Stimulated activated CD4-positive, alpha-beta T cell treated with anti-CD3 and anti-CD28 coated beads, Interleukin-15, amount 100 ng/mL, for 1 hour (primary cell): Measurements from ENCODE around the gene ICAM4.
A peak's percentile ranks its signal among the peaks of the same experiment; 100 is the strongest.
"Not testable (repeated sequence)": the region's sequence is repeated elsewhere in the genome, so short reads cannot be mapped to it uniquely, and the experiment has no call there.

Experiments used
- DNase-seq, 2 donors: peaks; one replicate each; pipeline ENCODE4 v3.0.0-alpha.2; 2020; ENCODE audit warnings: low read depth in 1 of 2, low spot score in 1 of 2

ICAM4 gene

DNA sequence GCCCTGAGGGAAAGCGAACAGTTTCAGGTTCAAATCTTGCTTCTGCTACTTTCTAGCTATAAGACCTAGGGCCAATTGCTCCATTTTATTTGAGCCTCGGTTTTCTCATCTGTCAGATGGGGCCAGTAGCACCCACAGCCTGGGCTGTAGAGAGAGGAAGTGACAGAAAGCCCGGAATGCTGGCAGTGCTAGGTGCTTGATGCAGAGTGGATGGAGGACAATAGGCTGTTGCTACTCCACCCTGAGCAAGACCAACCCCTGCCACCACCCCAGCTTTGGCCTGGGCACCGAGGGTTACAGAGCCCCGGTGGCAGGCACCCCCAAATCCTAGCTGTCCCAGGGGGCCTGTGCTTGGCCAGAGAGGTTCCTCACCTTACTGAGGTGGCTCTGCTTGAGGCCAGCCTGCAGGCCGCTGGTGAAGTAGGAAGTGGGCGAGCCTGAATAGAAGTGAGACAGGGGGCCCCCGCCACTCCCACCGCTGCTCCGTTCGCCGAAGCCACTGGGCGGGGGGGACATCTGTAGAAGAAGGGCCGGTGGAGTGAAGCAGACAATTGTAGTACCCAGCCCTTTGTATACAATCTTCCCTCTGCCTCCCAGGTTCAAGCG, 31.2 kb downstream of the ICAM4 start:
- DNase-seq: no peak

DNA sequence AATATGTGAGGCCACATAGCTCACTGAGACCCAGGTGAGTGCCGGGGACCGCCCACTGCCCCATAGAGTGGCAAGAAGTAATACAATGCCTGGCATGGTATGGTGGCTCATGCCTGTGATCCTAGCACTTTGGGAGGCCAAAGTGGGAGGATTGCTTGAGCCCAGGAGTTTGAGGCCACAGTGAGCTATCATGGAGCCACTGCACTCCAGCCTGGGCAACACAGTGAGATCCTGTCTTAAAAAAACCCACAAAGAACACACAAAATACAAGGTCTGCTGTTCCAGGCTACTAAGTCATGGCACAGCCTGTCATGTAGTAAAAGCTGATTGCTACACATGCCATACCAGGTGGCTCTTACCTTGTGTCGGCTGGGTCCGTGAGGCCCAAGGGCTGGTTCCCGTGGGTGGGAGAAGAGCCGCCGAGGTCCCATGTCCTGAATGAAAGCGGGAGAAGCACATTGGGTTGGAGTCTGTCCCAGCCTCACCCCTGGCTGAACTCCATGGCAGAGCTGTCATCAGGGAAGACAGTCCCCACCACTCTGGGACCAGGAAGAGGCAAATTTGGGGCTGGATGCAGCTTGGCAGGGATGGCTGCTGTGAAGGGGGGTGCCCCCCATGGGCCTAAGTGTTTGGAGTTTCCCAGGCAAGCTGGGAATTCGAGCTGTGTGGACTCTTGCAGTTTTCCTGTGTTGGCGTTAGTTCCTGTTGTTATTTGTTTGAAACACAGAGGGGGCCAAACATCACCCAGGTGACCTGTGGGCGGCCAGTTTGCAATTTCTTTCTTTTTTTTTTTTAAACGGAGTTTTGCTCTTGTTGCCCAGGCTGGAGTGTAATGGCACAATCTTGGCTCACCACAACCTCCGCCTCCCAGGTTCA, 32.3 kb downstream of the ICAM4 start:
- no peak for DNase-seq

DNA sequence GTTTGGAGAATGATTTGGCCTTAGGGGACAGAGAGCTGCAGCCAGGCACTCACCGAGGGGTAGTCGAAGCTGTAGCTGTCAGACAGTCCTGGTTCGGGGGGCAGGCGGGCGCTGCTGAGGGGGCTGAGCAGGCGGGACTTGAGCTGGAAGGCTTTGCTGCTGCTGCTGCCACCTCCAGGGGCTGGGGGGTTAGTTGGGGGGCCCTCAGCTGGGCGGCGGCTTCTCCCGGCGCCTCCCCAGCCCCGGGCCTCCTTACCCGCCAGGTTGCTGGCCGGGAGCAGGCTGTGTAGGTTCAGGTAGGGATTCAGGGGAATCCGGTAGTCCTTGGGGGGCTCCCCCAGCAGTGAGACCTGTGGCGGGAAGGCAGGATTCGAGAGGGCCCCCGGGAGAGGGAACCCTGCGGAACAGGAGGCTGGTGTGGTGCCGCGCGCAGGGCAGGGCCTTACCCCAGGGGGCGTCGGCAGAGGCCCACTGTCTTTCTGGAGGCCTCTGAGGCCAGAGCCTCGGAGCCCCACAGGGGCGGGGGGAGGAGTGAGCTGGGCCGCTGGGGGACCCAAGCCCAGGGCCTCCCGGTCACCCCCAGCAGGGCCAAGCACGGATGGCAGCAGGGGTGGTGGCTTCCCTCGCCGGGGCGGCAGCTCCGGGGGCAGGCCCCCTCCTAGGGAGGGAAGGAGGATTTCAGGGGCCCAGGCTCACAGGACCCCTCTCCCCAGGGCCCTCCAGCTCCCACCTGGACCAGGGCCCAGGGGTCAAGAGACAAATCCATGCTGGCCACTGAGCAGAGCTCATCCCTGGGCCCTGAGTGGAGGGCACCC, 34.1 kb downstream of the ICAM4 start:
- DNase-seq: no peak

DNA sequence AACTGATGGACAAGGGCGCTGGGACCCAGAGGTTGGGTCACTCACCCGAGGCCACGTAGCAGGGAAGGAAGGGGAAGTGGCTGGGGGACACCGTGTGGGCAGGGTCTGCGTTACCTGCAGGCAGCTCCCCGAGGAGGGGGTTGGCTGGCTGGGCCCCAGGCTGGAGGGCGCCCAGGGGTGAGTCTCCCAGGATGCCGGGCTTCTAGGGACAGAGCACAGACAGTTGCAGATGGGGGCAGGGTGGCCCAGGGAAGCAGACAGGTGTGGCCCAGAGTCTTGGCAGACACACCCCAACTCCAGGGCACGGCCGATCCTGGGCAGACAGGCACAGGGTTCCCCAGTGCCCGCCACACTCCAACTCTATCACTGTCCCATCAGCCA, 34.7 kb downstream of the ICAM4 start:
- no peak for DNase-seq

DNA sequence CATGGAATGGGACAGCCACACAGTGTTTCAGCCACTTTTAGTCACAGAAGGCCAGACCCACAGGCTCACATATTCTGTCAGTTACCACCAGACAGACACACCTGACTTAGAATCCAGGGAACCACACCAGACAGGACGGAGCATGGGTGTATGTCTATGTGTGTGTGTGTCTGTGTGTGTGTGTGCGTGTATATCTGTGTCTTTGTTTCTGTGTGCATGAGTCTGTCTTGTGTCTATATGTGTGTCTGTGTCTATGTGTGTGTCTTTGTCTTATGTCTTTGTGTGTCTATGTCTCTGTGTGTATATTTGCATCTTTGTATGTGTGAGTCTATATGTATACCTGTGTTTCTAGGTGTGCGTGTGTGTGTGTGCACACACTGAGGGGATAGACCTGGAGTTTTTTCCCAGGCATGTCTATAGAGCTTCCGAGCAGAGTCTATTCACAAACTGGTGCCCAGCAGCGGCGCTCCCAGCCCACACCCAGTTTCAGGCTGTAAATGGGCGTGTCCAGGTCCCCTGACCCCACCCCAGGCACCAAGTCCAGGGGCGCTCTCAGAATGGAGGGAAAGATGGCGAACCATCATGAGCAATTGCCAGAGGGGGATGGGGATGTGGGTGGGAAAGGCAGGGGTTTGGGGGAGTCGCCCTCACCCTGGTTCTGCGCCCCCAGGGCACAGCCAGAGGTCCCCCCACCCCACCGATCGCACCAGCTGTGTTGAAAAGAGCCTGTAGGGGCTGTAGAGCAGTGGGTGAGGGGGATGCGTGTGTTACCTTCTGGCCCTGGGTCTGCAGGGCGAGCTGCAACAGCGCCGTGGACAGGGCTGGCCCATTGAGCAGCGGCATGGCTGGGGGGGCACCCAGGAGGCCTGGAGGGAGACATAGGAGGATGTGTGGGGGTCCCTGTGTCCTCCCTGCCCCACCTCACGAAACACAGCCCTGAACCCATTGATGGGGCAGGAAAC, 35.4 kb downstream of the ICAM4 start:
- DNase-seq: no peak

DNA sequence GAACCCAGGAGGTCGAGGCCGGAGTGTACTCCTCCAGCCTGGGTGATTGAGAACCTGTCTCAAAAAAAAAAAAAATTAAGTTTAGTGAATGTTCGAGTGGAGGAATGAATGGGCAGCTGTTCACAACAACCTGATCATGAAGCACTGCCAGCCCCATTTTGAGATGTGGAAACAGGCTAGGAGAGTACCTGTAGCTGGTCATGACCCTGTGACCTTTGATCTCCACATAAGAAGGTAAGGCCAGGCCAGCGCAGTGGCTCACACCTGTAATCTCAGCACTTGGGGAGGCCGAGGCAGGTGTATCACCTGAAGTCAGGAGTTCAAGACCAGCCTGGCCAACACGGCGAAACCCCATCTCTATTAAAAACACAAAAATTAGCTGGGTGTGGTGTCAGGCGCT, 39.0 kb downstream of the ICAM4 start:
- no peak for DNase-seq

DNA sequence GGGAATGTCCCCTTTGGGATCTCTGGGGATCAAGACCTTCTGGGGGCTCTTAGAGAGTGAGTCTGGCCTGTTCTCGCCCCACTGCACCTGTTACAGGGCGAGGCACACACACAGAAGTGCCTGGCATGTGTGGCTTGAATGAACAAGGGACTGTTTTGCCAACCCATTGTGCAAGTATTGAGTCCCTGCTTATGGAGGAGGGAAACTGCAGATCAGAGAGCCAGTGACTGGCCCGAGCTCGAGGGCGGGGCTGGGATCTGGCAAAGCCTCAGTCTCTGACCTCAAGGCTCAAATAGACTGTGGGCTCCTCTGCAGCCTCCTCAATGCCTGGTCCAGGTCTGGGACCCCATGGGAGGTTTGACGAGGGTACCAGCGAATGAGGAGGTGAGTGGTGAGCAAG, 41.0 kb downstream of the ICAM4 start:
- no peak for DNase-seq

DNA sequence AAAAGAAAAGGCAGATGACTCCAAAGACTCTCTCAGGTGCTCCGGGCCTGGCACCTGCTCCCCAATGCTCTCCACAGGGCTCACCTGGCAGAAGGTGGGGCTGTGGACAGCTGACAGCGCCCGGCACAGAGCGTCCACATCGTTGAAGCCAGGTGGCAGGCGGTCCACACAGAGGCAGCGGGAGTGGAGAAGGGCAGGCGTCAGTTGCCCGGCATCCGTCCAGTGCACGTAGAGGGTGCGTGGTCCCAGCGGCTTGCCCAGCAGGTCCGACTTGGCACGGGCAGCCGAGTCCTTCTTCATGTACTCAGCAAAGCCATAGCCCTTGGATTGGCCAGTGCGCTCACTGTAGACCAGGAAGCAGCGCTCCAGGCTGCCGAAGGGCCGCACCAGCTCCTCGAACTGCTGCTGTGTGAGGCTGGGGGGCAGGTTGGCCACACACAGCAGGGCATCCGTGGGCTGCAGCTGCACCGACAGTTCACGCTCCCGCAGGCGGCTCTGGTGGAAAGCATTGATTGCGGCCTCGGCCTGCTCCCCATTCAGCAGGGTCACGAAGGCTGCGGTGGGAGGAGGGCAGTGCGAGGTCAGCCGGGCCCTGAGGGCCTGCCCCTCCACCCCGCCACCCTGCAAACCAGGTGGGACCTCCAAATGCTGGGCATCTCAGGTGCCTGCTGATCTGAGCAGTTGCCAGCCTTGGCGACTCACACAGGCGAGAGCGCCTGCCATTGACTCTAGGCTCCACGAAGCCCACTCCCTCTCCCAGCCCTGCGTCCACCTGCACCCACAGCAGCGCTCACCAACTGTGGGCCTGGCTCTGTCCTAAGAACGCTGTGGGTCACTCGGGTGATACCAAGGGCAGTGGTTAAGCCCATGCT, 42.0 kb downstream of the ICAM4 start:
- DNase-seq: no peak

DNA sequence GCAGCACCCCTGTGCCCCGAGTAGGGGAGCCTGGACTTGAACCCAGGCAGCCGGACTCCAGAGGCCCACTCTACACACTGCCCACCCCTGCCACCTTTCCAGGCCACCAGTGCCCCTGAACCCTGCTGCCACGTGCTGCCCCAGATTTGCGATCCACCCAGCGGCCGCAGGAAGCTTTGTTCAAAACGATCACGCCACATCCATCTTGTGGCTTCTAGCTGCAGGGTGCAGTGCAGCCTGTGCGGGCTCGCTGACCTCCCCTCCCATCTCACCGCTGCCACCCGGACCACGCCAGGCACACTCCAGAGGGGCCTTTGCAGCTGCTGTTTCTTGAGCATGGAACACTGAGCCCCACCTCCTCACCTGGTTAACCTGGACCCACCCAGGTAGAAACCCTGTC, 42.8 kb downstream of the ICAM4 start:
- DNase-seq: no peak

DNA sequence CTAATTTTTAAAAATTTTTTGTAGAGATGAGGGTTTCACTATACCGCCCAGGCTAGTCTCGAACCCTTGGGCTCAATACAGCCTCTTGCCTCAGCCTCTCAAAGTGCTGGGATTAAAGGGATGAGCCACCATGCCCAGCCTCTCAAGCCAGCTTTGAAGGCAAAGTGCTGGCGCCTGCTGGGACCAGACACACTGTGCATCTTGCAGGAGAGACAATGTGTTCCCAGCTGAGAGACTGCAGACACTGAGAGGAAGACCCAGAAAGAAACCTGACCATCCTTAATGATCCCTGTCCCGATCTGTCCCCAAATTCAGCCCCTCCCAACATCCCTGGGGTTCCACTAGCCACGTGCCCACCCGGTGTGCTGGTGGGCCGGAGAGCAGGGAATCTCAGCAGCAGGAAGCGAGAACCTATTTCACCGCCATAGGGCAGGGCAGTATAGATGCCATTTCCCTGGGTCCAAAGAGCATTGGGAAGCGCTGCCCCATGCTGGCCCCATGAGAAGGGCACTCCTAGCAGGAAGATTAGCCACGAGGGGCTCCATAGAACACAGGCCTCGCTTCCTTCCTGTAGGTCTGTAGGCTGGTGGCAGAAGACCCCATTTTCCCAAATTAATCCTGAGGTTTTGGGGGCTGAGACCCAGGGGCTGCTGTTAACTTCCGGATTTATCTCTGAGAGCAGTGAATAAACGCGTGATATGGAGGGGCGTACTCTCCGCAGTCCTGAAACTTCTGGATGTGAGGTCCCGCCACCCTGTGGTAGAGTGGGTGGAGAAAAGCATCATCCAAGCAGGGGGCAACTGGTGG, 45.6 kb downstream of the ICAM4 start:
- no peak for DNase-seq

DNA sequence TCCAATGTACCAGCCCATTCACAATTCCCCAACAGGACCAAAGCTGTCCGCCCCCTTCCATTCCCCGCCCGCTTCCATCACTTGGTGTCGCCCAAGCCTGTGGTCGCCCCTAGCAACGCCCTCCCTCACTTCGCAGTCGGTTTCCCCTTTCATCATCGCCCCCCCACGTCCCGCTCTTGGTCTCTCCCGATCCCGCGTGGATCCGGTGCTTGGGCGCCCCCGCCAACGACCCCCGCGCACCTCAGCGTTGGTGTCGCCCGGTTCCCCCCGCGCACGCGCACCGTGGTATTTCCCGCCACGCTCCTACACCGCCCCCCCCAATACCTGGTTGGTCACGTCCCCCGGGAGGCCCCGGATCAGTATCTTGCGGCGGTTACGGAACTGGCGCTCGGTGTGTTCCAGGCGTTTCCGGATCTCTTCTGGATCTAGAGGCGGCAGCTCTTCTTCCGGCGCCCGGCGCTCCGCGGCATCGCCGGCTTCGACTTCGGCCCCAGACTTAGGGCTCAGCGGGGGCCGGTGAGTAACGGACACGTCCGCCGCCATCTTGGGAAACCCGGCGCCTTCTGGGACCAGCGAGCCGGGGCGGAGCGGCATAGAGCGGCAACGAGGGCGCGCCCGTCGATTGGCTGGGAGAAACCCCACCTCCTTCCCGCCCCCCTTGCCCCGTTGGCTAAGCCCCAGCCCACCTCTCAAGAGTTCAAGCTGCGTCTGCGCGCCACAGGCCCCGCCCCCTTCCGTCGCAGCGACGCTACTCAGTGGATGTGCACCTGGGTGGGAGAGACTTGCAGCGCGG, 46.4 kb downstream of the ICAM4 start, which contains the start of gene RAVER1:
RAVER1 (minus strand) TSS at position 565 of the 793 bp plus-strand sequence; CDS start at position 543, 22 bp downstream.
- DNase-seq: peak; percentile 96 to 97

DNA sequence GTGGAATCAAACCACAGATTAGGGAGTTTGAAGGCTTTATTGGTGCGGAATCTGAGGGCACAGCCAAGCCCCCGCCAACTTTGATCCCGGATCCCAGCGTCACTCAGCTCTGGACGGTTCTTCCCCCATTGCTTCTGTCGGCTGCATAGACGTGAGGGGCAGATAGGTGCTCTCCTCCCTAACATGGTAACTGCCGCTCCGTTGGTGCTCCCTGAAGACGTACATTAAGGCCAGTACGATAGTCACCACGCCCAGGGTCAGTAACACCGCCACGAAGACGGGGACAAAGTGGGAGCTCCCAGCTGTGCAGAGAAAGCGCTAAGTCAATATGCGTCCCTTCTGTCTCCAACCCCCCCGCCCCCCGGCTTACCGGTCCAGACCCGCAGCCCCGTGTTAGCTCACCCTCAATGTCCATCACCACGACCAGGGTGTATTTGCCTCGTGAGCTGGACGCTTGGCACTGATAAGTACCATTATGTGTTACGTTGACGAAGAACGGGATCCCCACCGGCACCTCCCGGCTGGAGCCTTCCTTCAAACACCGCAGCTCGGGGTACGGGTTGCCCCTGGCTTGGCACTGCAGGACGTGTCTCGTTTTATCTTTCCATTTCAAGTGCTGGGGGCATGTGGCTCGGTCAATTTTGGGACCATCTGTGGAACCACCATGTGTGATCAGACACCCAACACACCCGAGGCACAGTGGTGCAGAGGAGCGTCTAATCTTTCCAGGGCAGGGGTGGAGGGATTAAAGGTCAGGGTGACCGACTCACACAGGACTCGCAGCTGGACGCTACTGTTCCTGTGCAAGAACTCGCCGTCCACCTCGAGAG, 47.2 kb downstream of the ICAM4 start:
- no peak for DNase-seq

DNA sequence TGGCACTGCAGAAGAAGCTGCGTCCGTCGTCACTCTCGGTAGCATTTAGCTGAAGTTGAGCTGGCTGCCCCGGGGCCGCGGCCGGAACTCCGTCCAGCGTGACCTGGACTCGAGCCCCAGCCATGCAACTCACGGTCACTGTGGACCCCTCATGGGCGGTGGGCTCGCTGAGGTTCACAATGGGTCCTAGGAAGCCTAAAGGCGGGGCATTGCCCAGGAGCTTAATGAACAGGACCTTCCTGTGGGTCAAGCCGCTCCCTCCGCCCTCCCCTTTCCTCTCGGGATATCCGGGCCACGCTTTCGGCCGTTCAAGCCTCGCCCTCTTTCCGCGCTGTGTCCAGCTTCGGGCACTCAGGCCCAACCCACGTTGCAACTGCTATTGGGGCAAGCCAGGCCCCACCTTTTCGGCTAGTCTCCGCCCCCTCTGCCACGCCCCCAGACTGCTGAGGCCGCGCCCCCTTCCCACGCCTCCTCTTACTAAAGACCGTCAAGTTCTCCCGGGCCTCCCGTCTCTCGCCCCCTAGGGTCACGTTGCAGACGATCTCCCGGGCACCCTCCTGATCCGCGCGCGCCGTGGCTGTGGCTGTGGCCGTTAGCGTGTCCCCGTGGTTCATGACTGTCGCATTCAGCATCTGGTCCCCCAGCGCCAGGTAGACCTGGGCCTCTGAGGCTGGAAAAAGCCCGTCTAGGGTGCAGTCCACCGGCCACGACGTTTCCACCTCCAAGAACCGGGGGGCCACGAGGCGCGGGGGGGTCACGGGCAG, 48.0 kb downstream of the ICAM4 start:
- DNase-seq: peak in 1 of 2 donors; percentile 25

DNA sequence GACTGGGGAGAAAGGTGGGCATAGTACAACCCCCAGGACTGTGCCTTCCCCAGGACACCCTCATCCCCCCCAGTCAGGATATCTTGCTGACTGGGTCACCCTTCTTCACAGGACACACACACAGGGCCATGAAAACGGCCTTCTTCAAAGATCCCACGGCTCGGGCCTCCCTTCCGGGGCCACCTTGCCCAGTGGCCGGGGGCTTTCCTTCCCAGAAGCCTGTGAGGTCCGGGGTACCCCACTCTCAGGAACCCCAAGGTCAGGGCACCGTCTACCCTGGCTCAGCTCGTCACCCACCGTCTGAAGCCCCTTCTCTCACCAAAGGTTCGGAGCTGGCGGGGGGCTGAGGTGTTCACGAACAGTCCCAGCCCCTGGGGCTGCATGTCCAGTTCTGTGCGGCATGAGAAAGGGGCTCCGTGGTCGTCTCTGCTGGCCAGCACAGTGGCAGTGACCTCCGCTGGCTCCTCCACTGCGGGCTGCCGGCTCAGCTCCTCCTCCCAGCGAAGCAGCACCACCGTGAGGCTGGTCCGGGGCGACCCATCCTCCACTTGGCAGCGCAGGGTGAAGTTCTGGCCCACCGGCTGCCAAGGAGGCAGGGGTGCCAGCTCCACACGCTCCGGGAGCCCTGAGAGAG, 48.7 kb downstream of the ICAM4 start:
- no peak for DNase-seq

DNA sequence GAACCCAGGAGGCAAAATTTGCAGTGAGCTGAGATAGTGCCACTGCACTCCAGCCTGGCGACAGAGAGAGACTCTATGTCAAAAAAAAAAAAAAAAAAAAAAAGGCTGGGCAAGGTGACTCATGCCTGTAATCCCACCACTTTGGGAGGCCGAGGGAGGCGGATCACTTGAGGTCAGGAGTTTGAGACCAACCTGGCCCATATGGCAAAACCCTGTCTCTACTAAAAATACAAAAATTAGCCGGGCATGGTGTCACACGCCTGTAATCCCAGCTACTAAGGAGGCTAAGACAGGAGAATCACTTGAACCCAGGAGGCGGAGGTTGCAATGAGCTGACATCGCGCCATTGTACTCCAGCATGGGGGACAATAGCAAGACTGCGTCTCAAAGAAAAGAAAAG, 50.0 kb downstream of the ICAM4 start:
- DNase-seq: not testable (repeated sequence)
